Endothelial cell of umbilical vein (primary cell): ENCODE measurements around the gene STK39. TPM values are rescaled to one million over a fixed set of nuclear protein-coding genes. Genes with fewer than 3 reads are reported as not detected.

Source experiments
- BruUV-seq: library from RNA; stranded (reverse); fragments of 400-500 nt; replicated peaks from 2 replicates; lab custom pipeline; 2021; lab: Mats Ljungman, UMichigan
- CTCF ChIA-PET: fragments of 300-600, 350-600 bp; sonication (Branson Sonifier 250); formaldehyde crosslinking; loops from one replicate; lab custom pipeline; 2021; ENCODE audit warnings: antibody characterized with exemption, inconsistent platforms; lab: Charles Lee
- POLR2A ChIA-PET: fragments of 300-600, 350-600 bp; sonication (Branson Sonifier 250); formaldehyde crosslinking; loops from one replicate; lab custom pipeline; 2021; ENCODE audit warnings: antibody characterized with exemption, inconsistent platforms; lab: Charles Lee
- DNase-seq: peaks from one replicate; pipeline ENCODE4 v3.0.0-alpha.2; 2011; ENCODE audit warnings: low read depth, low spot score
- FAIRE-seq: peaks from 2 replicates; lab custom pipeline; 2011; peaks lifted over from hg19 to GRCh38; lab: Jason Lieb, UNC
- H2AFZ ChIP-seq: 2 replicates; pipeline ENCODE4 v1.6.0; 2012; ENCODE audit warnings: low read depth, low read length, control low read depth, inconsistent platforms
- H3K27ac ChIP-seq: 2 replicates; pipeline ENCODE4 v1.5.1; 2011; ENCODE audit warnings: low read depth, mild to moderate bottlenecking, control low read depth, low read length, moderate library complexity; ENCODE audit not compliant: insufficient read depth
- H3K27me3 ChIP-seq, 2 experiments: 2 replicates each; pipeline versions ENCODE4 v1.6.0 to v1.6.1; 2011; ENCODE audit warnings: low read length in 2 of 2, mixed read lengths in 1 of 2; ENCODE audit not compliant: control insufficient read depth in 2 of 2, insufficient read depth in 2 of 2
- H3K36me3 ChIP-seq, 2 experiments: 2 replicates in 1 of 2; 3 replicates in 1 of 2; pipeline ENCODE4 v1.5.1; 2011; ENCODE audit warnings: low read length in 2 of 2, mild to moderate bottlenecking in 1 of 2, moderate library complexity in 1 of 2; ENCODE audit not compliant: control insufficient read depth in 2 of 2, insufficient read depth in 2 of 2; ENCODE audit errors: extremely low read depth in 1 of 2
- H3K4me1 ChIP-seq: 3 replicates; pipeline ENCODE4 v1.5.1; 2011; ENCODE audit warnings: mild to moderate bottlenecking, low read length; ENCODE audit not compliant: control insufficient read depth, insufficient read depth; ENCODE audit errors: extremely low read depth
- H3K4me2 ChIP-seq: 2 replicates; pipeline ENCODE4 v1.6.1; 2011; ENCODE audit warnings: low read length, control low read depth, mixed read lengths; ENCODE audit not compliant: insufficient read depth
- H3K4me3 ChIP-seq, 3 experiments: fragments of 200-600 bp in 1 of 3; sonication (generic), shearing (Covaris generic) in 1 of 3; replicated peaks in 1 of 3; 2 replicates each; pipeline ENCODE4 v1.5.1; 2011 to 2016; ENCODE audit warnings: control low read depth in 3 of 3, low read length in 3 of 3, mild to moderate bottlenecking in 2 of 3, inconsistent platforms in 1 of 3, low read depth in 1 of 3, moderate library complexity in 1 of 3; ENCODE audit not compliant: insufficient read depth in 1 of 3
- H3K79me2 ChIP-seq: 2 replicates; pipeline ENCODE4 v1.6.0; 2012; ENCODE audit warnings: low read length, inconsistent platforms; ENCODE audit not compliant: control insufficient read depth, insufficient read depth
- H3K9ac ChIP-seq: replicated peaks from 2 replicates; pipeline ENCODE3; 2011; ENCODE audit warnings: low read length, control low read depth; ENCODE audit not compliant: insufficient read depth; ENCODE audit errors: extremely low read depth
- H3K9me1 ChIP-seq: replicated peaks from 3 replicates; pipeline ENCODE4 v1.6.0; 2011; ENCODE audit warnings: mild to moderate bottlenecking, low read length; ENCODE audit not compliant: control insufficient read depth, insufficient read depth; ENCODE audit errors: extremely low read depth
- H3K9me3 ChIP-seq: replicated peaks from 2 replicates; pipeline ENCODE4 v1.5.1; 2012; ENCODE audit warnings: low read length, inconsistent platforms; ENCODE audit not compliant: control insufficient read depth, insufficient read depth
- H4K20me1 ChIP-seq: replicated peaks from 2 replicates; pipeline ENCODE3; 2011; ENCODE audit warnings: mild to moderate bottlenecking, low read length; ENCODE audit not compliant: control insufficient read depth, insufficient read depth; ENCODE audit errors: extremely low read depth
- CTCF ChIP-seq, 2 donors: IDR thresholded peaks; 1 replicate in 1 of 2; 2 replicates in 1 of 2; pipeline ENCODE4 v1.5.1; 2011; ENCODE audit warnings: low read length in 2 of 2, mild to moderate bottlenecking in 2 of 2, moderate library complexity in 2 of 2, control low read depth in 1 of 2, inconsistent platforms in 1 of 2, low read depth in 1 of 2; ENCODE audit not compliant: insufficient read depth in 1 of 2; ENCODE audit errors: extremely low read depth in 1 of 2
- FOS ChIP-seq: IDR thresholded peaks from 2 replicates; pipeline ENCODE4 v1.6.1; 2011; ENCODE audit warnings: mild to moderate bottlenecking, low read length, moderate library complexity, borderline replicate concordance; ENCODE audit not compliant: insufficient read depth
- MYC ChIP-seq: IDR thresholded peaks from one replicate; pipeline ENCODE4 v1.6.1; 2011; ENCODE audit warnings: mild to moderate bottlenecking, low read depth, low read length
- dilution Hi-C: fragments of 300-500 bp; cut with MboI; formaldehyde crosslinking; loops from one replicate; pipeline ENCODE4 v1.15.0; 2019; ENCODE audit warnings: low sequenced_read_pairs; ENCODE audit not compliant: extremely low pct_ligation_motif_present
- intact Hi-C: fragments of 100-400 bp; cut with micrococcal nuclease; formaldehyde crosslinking; loops from one replicate; pipeline ENCODE4 v1.10.0; 2022
- polyA plus RNA-seq, 4 experiments: library from polyadenylated mRNA; depleted of rRNA in 3 of 4; stranded (reverse) in 3 of 4; unstranded in 1 of 4; fragments of >200 nt; gene quantifications; 2 replicates each; pipeline versions ENCODE4 v1.2.1 to v1.2.3, GENCODE V29; 2011 to 2012; ENCODE audit warnings: missing spikeins in 1 of 4
- total RNA-seq: library from RNA; stranded (reverse); gene quantifications from 2 replicates; pipeline ENCODE4 v1.2.3, GENCODE V29; 2021

STK39 gene
- total and polyA plus RNA-seq, 2 donors (not counting 3 experiments of a cell fraction or from before 2014, with no cell fraction given), result 4.6 to 13.1 TPM

GRCh38 chr2:168165397-168165796 is 82.0 kb downstream of the STK39 start:
- no peak overlapping the region for H3K4me3 ChIP-seq
- no peak overlapping the region for H3K4me2 ChIP-seq
- FAIRE-seq (peak; percentile 73), DNase-seq (peak; percentile 61)
- BruUV-seq, result no TSS peak
- H4K20me1 ChIP-seq, result no peaks in the 10 kb centered on the region
- TF ChIP-seq FOS (peak; percentile 8), CTCF (IDR thresholded peaks at IDR 0.05; ENCODE audit: extremely low read depth in 1 of 2, insufficient read depth in 1 of 2, low read depth in 1 of 2, low read length in 2 of 2) (no peak)
- CTCF ChIA-PET, result interaction anchor here (0.9 to 1.7 kb wide), 4 partner anchors 9 to 82 kb away, joined by 3 to 6 read pairs (median 4); partner anchors contain the start of gene STK39
- no peak overlapping the region for H3K9ac ChIP-seq
- no peak overlapping the region for H3K27ac ChIP-seq
- intact Hi-C loops (no loop called here), dilution Hi-C loops (no loop called here)
- no peaks in the 10 kb centered on the region for H3K27me3 ChIP-seq
- H3K9me3 ChIP-seq, result no peaks in the 10 kb centered on the region
- H3K36me3 ChIP-seq, result no peaks in the 10 kb centered on the region
- peaks cover 3% of the 10 kb centered on the region for H3K79me2 ChIP-seq
- POLR2A ChIA-PET, result no interaction called here
- no peak overlapping the region for H2AFZ ChIP-seq
- peaks cover 17% of the 10 kb centered on the region for H3K4me1 ChIP-seq
- no peaks in the 10 kb centered on the region for H3K9me1 ChIP-seq

GRCh38 chr2:168160897-168161296 is 86.5 kb downstream of the STK39 start:
- CTCF ChIA-PET, result interaction anchor here (1.3 to 1.4 kb wide), 2 partner anchors 23 to 42 kb away, joined by 3 read pairs; no protein-coding TSS in a partner anchor
- intact Hi-C loops (loop anchor here (2.0 kb wide), 1 partner anchor 86 kb away; the partner anchor contains the start of gene STK39), dilution Hi-C loops (no loop called here)
- DNase-seq (no peak), FAIRE-seq (no peak)
- Histone ChIP-seq H3K9me3 (no peaks in the 10 kb centered on the region), H3K36me3 (no peaks in the 10 kb centered on the region), H3K4me2 (no peak overlapping the region), H3K4me1 (peaks cover 10% of the 10 kb centered on the region), H3K79me2 (no peaks in the 10 kb centered on the region), H3K9ac (no peak overlapping the region), H3K27me3 (no peaks in the 10 kb centered on the region), H4K20me1 (no peaks in the 10 kb centered on the region), H2AFZ (no peak overlapping the region), H3K27ac (no peak overlapping the region), H3K4me3 (no peak overlapping the region), H3K9me1 (no peaks in the 10 kb centered on the region)
- POLR2A ChIA-PET, result no interaction called here
- no peak for TF ChIP-seq MYC
- peak in 1 of 2 donors; percentile 6 for TF ChIP-seq CTCF (IDR thresholded peaks at IDR 0.05; ENCODE audit: extremely low read depth in 1 of 2, insufficient read depth in 1 of 2, low read depth in 1 of 2, low read length in 2 of 2)
- no TSS peak for BruUV-seq
